PFSK-1 (cell line): Measurements from ENCODE around the gene ANKS4B.

Experiments
- FOXP2 ChIP-seq: optimal IDR thresholded peaks from 2 replicates; pipeline ENCODE3; 2011; ENCODE audit warnings: borderline replicate concordance, control low read depth, inconsistent platforms; ENCODE audit not compliant: insufficient read depth; ENCODE audit errors: extremely low read length, extremely low read depth
- POLR2AphosphoS5 ChIP-seq: IDR thresholded peaks from 2 replicates; pipeline ENCODE4 v1.6.1; 2012; ENCODE audit warnings: low read depth, mild to moderate bottlenecking, control low read depth, low read length, moderate library complexity

Gene ANKS4B

GRCh38 chr16:21302898-21303528 lies 69.5 kb downstream of the ANKS4B start:
- no peak for TF ChIP-seq FOXP2
- no peak for TF ChIP-seq POLR2AphosphoS5
